Measurements from ENCODE around the gene HAAO.
A peak's percentile ranks its signal among the peaks of the same experiment; 100 is the strongest.

Gene HAAO

GRCh38 chr2:42813763-42814162, 21.4 kb upstream of the HAAO start:
- no peak for DNase-seq (ENCODE audit: low read depth)

GRCh38 chr2:42812899-42813479, 20.6 kb upstream of the HAAO start:
- DNase-seq (ENCODE audit: low read depth): no peak

GRCh38 chr2:42810971-42811811, 18.8 kb upstream of the HAAO start:
- DNase-seq (ENCODE audit: low read depth): no peak

GRCh38 chr2:42810121-42810970, 18.0 kb upstream of the HAAO start:
- peak; percentile 95 for DNase-seq (ENCODE audit: low read depth)

GRCh38 chr2:42809819-42810120, 17.4 kb upstream of the HAAO start:
- DNase-seq (ENCODE audit: low read depth): no peak

GRCh38 chr2:42809131-42809818, 16.9 kb upstream of the HAAO start:
- no peak for DNase-seq (ENCODE audit: low read depth)

GRCh38 chr2:42808301-42808700, 15.9 kb upstream of the HAAO start:
- no peak for DNase-seq (ENCODE audit: low read depth)

- no peak for DNase-seq (ENCODE audit: low read depth)
Observed at GRCh38 chr2:42806786-42807185, 14.4 kb upstream of the HAAO start.

GRCh38 chr2:42804891-42805290, 12.5 kb upstream of the HAAO start:
- DNase-seq (ENCODE audit: low read depth): no peak

GRCh38 chr2:42804338-42804737, 12.0 kb upstream of the HAAO start:
- DNase-seq (ENCODE audit: low read depth): no peak

GRCh38 chr2:42802150-42802549, 9.8 kb upstream of the HAAO start:
- no peak for DNase-seq (ENCODE audit: low read depth)

GRCh38 chr2:42801381-42801780, 9.0 kb upstream of the HAAO start:
- no peak for DNase-seq (ENCODE audit: low read depth)

- DNase-seq (ENCODE audit: low read depth): no peak
Observed at GRCh38 chr2:42800981-42801380, 8.6 kb upstream of the HAAO start.

GRCh38 chr2:42800461-42800962, 8.1 kb upstream of the HAAO start:
- DNase-seq (ENCODE audit: low read depth): no peak

- DNase-seq (ENCODE audit: low read depth): no peak
Observed at GRCh38 chr2:42799881-42800280, 7.5 kb upstream of the HAAO start.

- no peak for DNase-seq (ENCODE audit: low read depth)
Observed at GRCh38 chr2:42797281-42797680, 4.9 kb upstream of the HAAO start.

- DNase-seq (ENCODE audit: low read depth): no peak
Observed at GRCh38 chr2:42796427-42797248, 4.3 kb upstream of the HAAO start.

- DNase-seq (ENCODE audit: low read depth): no peak
Observed at GRCh38 chr2:42795841-42796301, 3.5 kb upstream of the HAAO start.

GRCh38 chr2:42795275-42795674, 2.9 kb upstream of the HAAO start:
- DNase-seq (ENCODE audit: low read depth): no peak

- no peak for DNase-seq (ENCODE audit: low read depth)
Observed at GRCh38 chr2:42794271-42795046, 2.1 kb upstream of the HAAO start.

All from stimulated activated CD8-positive, alpha-beta memory T cell treated with anti-CD3 and anti-CD28 coated beads, Interleukin-15, amount 100 ng/mL, for 24 hours (primary cell).